Measurements from ENCODE around the gene POMT2.

Gene POMT2

GRCh38 chr14:77272261-77272660, 48.4 kb downstream of the POMT2 start:
- DNase-seq (ENCODE audit: low read depth) = no peak
- H3K4me3 ChIP-seq (ENCODE audit: low read depth, low read length) = no peak overlapping the region
- TF ChIP-seq CTCF (IDR thresholded peaks at IDR 0.05; ENCODE audit: control insufficient read depth, extremely low read depth, insufficient read depth) = no peak

GRCh38 chr14:77271113-77271710, 49.5 kb downstream of the POMT2 start, which contains the start of gene NGB:
TSS of gene NGB (minus strand) at chr14:77271206. CDS start at chr14:77270937, 269 bp downstream.
- TF ChIP-seq CTCF (IDR thresholded peaks at IDR 0.05; ENCODE audit: control insufficient read depth, extremely low read depth, insufficient read depth) = no peak
- no peak within 1 kb of the TSS for H3K4me3 ChIP-seq (ENCODE audit: low read depth, low read length)
- no peak for DNase-seq (ENCODE audit: low read depth)

GRCh38 chr14:77270361-77271112, 50.1 kb downstream of the POMT2 start:
- DNase-seq (ENCODE audit: low read depth) = no peak
- H3K4me3 ChIP-seq (ENCODE audit: low read depth, low read length) = no peak overlapping the region
- TF ChIP-seq CTCF (IDR thresholded peaks at IDR 0.05; ENCODE audit: control insufficient read depth, extremely low read depth, insufficient read depth) = no peak

- H3K4me3 ChIP-seq (ENCODE audit: low read depth, low read length) = no peak overlapping the region
- DNase-seq (ENCODE audit: low read depth) = no peak
- no peak for TF ChIP-seq CTCF (IDR thresholded peaks at IDR 0.05; ENCODE audit: control insufficient read depth, extremely low read depth, insufficient read depth)
These were observed 51.6 kb downstream of the POMT2 start for GRCh38 chr14:77268989-77269600.

GRCh38 chr14:77267937-77268699, 52.6 kb downstream of the POMT2 start:
- no peak overlapping the region for H3K4me3 ChIP-seq (ENCODE audit: low read depth, low read length)
- no peak for DNase-seq (ENCODE audit: low read depth)
- TF ChIP-seq CTCF (IDR thresholded peaks at IDR 0.05; ENCODE audit: control insufficient read depth, extremely low read depth, insufficient read depth) = no peak

GRCh38 chr14:77266336-77266735, 54.3 kb downstream of the POMT2 start:
- no peak for TF ChIP-seq CTCF (IDR thresholded peaks at IDR 0.05; ENCODE audit: control insufficient read depth, extremely low read depth, insufficient read depth)
- DNase-seq (ENCODE audit: low read depth) = no peak
- no peak overlapping the region for H3K4me3 ChIP-seq (ENCODE audit: low read depth, low read length)

Measured in LNCaP clone FGC (cell line).